GM21515 (cell line): ENCODE data around the gene FLVCR2.
A peak's percentile ranks its signal among the peaks of the same experiment; 100 is the strongest.
"Not testable (repeated sequence)": the region's sequence is repeated elsewhere in the genome, so short reads cannot be mapped to it uniquely, and the experiment has no call there.

ENCODE experiments used
- ATAC-seq: cut with Tn5 transposase; IDR thresholded peaks from one replicate; pipeline ENCODE4 v1.9.1; 2021; ENCODE audit not compliant: unreplicated experiment

FLVCR2 gene

DNA sequence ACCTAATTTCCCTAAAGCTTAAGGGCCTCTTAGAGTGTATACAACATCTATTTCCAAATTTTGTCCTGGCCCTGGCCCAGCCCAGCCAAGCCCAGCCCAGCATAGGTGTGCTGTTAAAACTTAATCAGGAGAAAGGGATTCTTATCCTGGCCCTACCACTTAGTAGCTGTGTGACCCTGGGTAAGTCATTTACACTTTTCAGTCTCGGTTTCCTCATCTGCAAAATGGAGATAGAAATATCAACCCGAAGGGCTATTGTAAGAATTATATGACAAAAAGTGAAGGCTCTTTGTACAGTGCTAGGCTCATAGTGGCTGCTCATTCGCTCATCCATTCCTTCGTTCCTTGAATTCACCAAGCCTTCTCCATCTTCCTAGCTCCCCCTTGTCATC, 81.8 kb downstream of the FLVCR2 start:
- ATAC-seq: no peak

DNA sequence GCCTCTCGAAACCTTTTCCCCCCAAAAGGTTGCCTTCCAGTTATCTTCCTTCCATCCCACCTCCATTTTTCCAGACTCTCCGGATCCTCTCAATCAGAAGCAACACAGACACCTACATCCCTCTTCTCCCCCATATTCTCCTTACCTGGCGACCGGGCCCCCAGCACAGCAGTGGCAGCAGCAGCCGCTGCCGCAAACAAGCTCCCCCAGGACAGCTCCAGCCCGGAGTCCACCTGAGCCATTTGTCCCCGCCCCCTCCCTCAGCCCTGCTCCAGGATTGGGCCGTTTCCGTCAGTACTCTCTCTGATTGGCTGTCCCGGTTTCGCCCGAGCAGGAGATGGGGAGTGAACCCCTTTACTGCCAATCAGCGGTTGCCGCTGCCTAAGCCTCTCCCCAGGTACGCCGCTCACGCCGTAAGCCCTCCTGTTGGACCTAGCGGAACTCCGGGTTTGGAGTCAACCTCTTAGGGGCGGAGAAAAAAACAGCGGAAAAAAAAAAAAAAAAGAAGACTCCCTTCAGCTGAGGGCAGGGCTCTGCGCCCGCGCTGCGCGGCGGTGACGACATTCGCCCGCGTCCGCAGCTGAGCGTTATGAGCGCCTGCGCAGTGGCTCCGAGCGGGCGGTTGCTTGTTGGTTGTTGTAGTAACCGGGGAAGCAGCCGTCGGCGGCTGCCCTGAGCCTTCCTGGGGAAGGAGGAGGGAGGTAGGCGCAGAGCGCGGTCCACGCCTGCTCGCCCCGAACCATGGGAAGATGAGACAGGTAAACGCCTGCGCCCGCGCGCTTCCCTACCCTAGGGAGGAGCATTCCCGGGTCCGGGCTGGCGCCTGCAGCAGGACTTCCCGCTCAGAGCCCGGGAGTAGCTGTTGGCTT, 82.4 kb downstream of the FLVCR2 start, which contains the start of the genes ERG28 and TTLL5:
Gene ERG28, minus strand, starts transcription at position 247 of the 869 bp plus-strand sequence. CDS start 3,374 bp downstream, outside the sequence.
Gene TTLL5, plus strand, starts transcription at position 617 of the 869 bp plus-strand sequence. CDS start 1,904 bp downstream, outside the sequence.
- ATAC-seq: peak; percentile 95

DNA sequence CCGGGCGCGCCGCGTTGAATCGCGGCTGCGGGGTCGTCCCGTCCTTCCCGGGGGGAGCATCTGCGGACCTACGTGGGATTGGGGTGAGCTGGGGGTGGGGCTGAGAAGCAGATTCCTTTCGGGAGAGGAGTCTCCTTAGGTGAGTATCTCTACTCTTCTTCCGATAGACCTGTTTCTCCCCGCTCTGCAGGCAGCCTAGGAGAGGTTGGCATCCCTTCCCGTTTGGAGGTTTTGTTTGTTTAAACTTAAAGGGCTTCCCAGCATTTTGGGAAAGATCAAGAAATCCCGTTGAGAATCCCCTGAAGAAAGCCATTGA, 83.0 kb downstream of the FLVCR2 start:
- ATAC-seq: no peak

DNA sequence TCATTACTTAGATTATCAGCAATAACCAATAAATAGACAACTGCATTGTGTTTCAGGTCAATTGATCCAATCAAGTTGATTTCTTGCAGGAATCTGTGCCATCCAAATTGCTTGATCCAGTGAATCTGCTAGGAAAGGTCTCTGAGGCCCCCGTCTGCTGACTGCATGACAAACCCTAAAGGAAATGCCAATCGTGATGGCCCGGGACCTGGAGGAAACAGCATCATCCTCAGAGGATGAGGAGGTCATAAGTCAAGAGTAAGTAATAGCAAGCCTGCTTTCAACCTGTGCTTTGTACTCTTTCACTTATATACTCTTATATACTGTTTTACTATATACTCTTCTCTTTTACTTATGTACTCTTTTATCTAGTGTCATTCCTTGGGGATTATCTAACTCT, 84.5 kb downstream of the FLVCR2 start:
- ATAC-seq: no peak

DNA sequence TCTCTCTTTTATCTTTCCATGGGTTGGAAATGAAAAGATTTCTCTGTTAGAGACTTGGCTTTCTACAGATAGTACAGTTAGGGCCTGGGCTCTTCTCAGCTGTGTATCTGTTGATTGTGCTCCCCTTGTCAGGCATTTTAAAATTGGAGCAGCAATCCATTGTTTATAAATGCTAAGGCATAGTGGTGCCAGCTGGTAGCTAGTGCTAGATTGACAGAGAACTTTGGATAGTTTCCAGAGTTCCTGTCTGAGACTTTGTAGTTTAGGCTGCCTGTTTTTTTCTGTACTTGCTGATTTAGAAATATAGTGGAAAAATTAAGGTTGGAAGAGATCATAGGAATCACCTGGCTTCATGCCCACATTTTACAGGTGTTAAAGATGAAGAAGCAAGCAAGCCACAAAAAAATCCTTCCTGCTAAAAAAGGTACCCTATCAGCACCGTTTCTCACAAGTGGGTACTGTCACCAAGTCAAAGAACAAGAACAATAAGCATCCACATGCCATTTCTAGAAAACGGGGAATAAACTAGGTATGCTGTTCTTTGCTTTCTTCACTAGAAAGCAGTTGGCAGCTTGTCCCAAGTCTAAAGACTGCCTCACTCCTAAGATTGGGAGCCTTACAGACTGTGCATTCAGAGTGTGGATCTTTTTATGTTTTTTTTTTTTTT, 88.8 kb downstream of the FLVCR2 start:
- no peak for ATAC-seq

DNA sequence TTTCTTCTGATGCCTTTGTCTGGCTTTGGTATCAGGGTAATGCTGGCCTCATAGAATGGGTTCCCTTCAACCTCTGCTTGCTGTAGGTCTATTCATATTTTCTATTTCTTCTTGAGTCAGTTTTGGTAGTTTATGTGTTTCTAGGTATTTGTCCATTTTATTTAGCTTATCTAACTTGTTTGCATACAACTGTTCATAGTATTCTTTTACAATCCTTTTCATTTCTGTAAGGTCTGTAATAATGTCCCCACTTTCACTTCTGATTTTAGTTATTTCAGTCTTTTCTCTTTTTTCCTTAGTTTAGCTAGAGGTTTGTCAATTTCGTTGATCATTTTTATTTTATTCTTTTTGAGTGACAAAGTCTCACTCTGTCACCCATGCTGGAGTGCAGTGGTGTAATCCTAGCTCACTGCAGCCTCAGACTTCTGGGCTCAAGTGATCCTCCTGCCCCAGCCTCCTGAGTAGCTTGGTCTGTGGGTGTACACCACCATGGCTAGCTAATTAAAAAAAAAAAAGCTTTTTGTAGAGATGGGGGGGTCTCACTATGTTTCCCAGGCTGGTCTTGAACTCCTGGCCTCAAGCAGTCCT, 94.3 kb downstream of the FLVCR2 start:
- no peak for ATAC-seq

DNA sequence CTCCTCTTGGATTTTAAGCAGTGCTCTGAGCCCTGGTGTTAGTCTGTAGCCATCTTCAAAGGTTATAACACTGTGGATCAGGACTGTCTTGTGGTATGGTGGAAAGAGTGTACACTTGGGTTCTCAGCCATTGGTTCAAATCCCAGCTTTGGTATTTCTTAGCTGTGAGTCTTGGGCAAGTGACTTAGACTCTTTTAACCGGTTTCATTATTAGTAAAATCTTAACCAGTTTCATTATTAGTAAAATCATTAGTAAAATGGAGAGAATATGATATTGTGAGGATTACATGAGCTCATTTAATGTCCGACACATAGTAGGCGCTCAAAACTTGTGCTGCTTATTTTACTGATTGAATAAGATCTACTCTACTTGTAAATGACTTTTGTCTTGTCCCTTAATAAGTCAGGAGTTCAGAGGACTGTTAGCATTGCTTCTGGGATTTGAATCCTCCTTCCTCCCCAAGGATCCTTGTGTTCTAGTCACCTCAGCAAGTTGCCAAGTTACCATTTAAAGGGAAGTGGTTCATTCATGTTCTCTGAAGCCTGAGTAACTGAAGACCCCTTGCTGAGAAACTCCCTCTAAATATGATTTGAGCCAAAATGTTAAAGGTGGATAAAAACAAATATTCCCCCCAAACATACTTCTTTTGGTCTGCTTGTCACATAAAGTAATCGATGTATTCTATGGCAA, 95.1 kb downstream of the FLVCR2 start:
- ATAC-seq: no peak

DNA sequence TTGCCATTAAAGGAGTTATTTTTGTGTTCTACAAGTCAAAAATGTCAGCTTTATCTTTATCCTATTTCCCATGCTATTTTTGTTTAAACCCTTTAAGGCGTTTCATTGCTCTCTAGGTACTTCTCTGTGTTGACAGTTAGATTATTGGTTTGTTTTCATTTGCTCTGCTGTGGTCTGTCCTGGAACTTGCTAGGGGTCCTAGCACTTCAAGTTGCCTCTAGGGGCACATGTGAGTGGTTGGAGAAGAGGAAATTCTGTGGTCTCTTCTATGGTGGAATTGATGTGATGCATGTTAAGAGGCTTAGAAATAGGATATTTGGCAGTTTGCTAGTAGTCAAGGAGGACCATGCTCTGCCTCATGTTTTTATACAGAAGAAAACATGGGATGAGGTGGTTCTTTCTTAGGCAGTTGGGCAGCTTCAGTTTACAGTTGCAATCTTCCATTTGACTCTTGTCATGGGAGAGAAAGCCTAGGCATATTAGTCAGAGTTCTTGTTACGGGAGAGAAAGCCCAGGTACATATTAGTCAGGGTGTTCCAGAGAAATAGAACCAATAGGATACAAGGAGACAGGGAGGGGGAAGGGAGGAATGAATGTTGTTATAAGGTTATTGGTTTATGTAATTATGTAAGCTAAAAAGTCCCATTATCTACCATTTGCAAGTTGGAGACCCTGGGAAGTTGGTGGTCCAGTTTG, 97.0 kb downstream of the FLVCR2 start:
- no peak for ATAC-seq

DNA sequence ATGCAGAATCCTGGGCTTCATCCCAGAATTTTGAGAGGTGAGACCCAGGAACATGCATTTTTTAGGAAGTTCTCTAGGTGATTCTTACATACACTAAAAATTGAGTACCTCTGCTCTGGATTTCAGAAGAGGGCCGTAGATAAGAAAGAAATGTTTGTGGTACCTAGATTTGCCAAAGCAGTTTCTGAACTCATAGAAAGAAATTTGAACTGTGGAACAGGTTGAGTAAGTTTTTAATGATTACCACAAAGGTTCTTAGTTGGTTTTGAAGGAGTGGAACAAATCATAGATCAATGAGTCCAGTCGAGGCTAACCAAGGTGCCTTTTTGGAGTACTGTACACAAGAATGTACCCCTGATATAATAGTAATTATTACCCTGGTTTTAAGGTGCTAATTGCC, 107.5 kb downstream of the FLVCR2 start:
- no peak for ATAC-seq

DNA sequence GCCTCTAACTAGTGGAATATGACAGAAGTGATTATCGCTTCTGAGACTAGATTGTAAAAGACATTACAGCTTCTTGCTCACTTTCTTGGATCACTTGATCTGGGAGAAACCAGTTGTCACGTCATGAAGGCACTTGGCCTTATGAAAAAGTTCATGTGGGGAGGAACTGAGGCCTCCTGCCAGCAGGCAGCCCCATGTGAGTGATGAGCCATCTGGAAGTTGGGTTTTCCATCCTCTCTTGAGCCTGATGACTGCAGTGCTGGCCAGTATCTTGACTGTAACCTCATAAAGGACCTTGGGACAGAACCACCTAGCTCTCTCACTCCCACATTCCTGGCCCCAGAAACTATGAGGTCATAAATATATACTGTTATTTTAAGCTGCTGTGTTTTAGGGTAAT, 110.6 kb downstream of the FLVCR2 start:
- no peak for ATAC-seq

DNA sequence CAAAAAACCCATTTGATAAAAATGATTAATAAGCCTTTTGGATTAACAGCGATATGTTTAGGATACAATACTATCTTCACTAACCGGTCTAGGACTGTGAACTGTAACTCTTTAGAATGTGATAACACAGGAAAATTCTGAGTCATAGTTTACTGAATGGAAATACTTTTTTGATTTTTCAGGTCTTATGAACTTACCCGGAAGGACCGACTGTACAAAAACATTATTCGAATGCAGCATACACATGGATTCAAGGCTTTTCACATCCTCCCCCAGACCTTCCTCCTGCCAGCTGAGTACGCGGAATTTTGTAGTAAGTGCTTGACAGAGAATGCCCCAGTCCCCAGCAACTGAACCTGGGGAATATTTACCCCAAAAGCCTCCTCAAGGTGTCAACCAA, 111.6 kb downstream of the FLVCR2 start:
- ATAC-seq: no peak

DNA sequence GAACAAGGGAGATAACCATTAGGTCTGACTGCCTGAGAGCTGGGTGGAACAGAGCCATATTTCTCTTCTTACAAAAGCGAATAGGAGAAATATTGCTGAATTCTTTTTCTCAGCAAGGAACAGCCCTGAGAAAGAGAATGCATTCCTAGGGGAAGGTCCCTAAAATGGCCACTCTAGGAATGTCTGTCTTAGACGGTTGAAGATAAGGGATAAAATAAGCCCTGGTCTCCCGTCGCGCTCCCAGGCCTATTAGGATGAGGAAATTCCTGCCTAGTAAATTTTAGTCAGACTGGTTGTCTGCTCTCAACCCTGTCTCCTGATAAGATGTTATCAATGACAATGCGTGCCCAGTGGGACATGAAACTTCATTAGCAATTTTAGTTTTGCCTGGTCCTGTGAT, 116.6 kb downstream of the FLVCR2 start:
- ATAC-seq: not testable (repeated sequence)

DNA sequence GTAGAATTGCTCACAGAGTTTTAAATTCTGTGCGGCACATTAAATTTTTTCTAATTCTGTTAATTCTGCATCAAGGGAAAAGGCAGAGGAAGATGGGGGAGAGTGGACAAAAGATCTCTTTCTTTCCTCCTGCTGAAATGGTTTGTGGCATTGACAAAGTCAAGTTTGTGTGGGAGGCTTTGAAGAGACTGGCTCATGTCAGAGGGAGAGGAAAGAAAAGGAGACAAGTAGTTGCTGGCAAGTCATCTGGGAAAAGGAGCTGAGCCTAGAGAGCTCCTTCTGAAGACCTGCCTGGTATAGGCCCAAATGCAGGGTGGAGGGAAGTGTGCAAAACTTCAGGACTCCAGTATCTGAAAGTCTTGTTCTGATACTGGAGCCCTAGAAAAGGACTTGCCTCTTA, 119.0 kb downstream of the FLVCR2 start:
- no peak for ATAC-seq
